Fibroblast of mammary gland (primary cell): ENCODE results near the gene CCL15.

ENCODE experiments used
- DNase-seq: peaks from one replicate; pipeline ENCODE4 v3.0.0-alpha.2; 2010; ENCODE audit warnings: low read depth
- H3K4me3 ChIP-seq: 2 replicates; pipeline ENCODE4 v1.5.1; 2011; ENCODE audit warnings: low read depth, mild to moderate bottlenecking, low read length, moderate library complexity; ENCODE audit not compliant: control insufficient read depth
- CTCF ChIP-seq: conservative IDR thresholded peaks from 2 replicates; pipeline ENCODE4 v1.5.1; 2011; ENCODE audit warnings: low read depth, low read length, inconsistent platforms; ENCODE audit not compliant: control insufficient read depth, insufficient read depth

Gene CCL15

DNA sequence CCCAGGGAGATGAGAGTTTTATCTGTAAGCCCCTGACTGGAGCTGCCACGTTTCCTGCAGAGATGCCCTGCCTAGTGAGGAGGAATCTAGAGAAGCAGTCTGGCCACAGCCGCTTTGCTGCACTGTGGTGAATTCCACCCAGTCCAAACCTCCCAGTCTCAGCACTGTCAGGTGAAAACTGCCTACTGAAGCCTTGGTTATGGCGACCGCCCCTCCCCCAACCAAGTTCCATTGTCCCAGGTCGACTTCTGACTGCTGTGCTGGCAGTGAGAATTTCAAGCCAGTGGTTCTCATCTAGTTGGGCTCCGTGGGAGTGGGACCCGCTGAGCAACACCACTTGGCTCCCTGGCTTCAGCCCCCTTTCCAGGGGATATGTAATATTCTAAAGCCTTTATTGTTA, 47.6 kb downstream of the CCL15 start:
- no peak for DNase-seq
- TF ChIP-seq CTCF, result no peak
- H3K4me3 ChIP-seq, result no peak overlapping the region

- H3K4me3 ChIP-seq, result no peak overlapping the region
- no peak for DNase-seq
- TF ChIP-seq CTCF, result no peak
These were observed 52.0 kb downstream of the CCL15 start for GRCh38 chr17:35949401-35949800.

GRCh38 chr17:35948092-35948491, 53.3 kb downstream of the CCL15 start:
- TF ChIP-seq CTCF, result no peak
- H3K4me3 ChIP-seq, result no peak overlapping the region
- no peak for DNase-seq
